IMR-90 (cell line): ENCODE results near the gene ANO2. TPM values are rescaled to one million over a fixed set of nuclear protein-coding genes. Genes with fewer than 3 reads are reported as not detected.

Experiments
- ATAC-seq: fragments of 200-7000 bp; cut with Tn5 transposase; 2 replicates; pipeline ENCODE4 v1.9.1; 2020; ENCODE audit warnings: low read depth, mild to moderate bottlenecking, moderate library complexity
- BruUV-seq: library from RNA; stranded (reverse); fragments of 400-500 nt; replicated peaks from 2 replicates; lab custom pipeline; 2021; lab: Mats Ljungman, UMichigan
- CTCF ChIA-PET: fragments of 300-600 bp; formaldehyde crosslinking; extraction: SDS; loops from one replicate; lab custom pipeline; 2021; ENCODE audit warnings: antibody characterized with exemption; lab: Yijun Ruan, JAX
- POLR2A ChIA-PET: fragments of 300-600 bp; sonication (Branson Sonifier 250); formaldehyde crosslinking; loops from one replicate; lab custom pipeline; 2022; ENCODE audit warnings: antibody characterized with exemption; ENCODE audit not compliant: unreplicated experiment; lab: Charles Lee
- DNase-seq: peaks from one replicate; pipeline ENCODE4 v3.0.0; 2013
- H2AFZ ChIP-seq: replicated peaks from 2 replicates; pipeline ENCODE3; 2013; ENCODE audit warnings: low read length, mild to moderate bottlenecking; ENCODE audit not compliant: poor library complexity
- H2AK5ac ChIP-seq: 2 replicates; pipeline ENCODE4 v1.6.1; 2013; ENCODE audit warnings: low read depth, low read length, inconsistent platforms
- H2AK9ac ChIP-seq: replicated peaks from 2 replicates; pipeline ENCODE3; 2013; ENCODE audit warnings: mild to moderate bottlenecking, low read depth, low read length, moderate library complexity; ENCODE audit not compliant: poor library complexity
- H2BK120ac ChIP-seq: 2 replicates; pipeline ENCODE4 v1.6.1; 2013; ENCODE audit warnings: low read depth, low read length, inconsistent platforms
- H2BK15ac ChIP-seq: 3 replicates; pipeline ENCODE4 v1.6.1; 2013; ENCODE audit warnings: low read depth, low read length, inconsistent platforms
- H2BK20ac ChIP-seq: 2 replicates; pipeline ENCODE4 v1.6.1; 2013; ENCODE audit warnings: low read depth, mild to moderate bottlenecking, inconsistent platforms, low read length, moderate library complexity
- H2BK5ac ChIP-seq: 2 replicates; pipeline ENCODE4 v1.6.1; 2013; ENCODE audit warnings: mild to moderate bottlenecking, low read depth, low read length, inconsistent platforms; ENCODE audit not compliant: poor library complexity, severe bottlenecking
- H3K14ac ChIP-seq: replicated peaks from 2 replicates; pipeline ENCODE4 v1.6.1; 2013; ENCODE audit warnings: low read depth, low read length, inconsistent platforms
- H3K18ac ChIP-seq: 2 replicates; pipeline ENCODE4 v1.6.1; 2013; ENCODE audit warnings: low read depth, low read length, control low read depth
- H3K23ac ChIP-seq: 2 replicates; pipeline ENCODE4 v1.6.1; 2013; ENCODE audit warnings: low read depth, low read length, inconsistent platforms
- H3K27ac ChIP-seq: 2 replicates; pipeline ENCODE4 v1.5.1; 2013; ENCODE audit warnings: mild to moderate bottlenecking, control low read depth, low read length; ENCODE audit not compliant: insufficient read depth
- H3K27me3 ChIP-seq: 2 replicates; pipeline ENCODE4 v1.6.1; 2013; ENCODE audit warnings: low read length; ENCODE audit not compliant: control insufficient read depth, insufficient read depth
- H3K36me3 ChIP-seq: 2 replicates; pipeline ENCODE4 v1.6.1; 2013; ENCODE audit warnings: low read length, mixed read lengths; ENCODE audit not compliant: control insufficient read depth, insufficient read depth
- H3K4ac ChIP-seq: 2 replicates; pipeline ENCODE4 v1.6.1; 2013; ENCODE audit warnings: low read depth, low read length, inconsistent platforms
- H3K4me1 ChIP-seq: 2 replicates; pipeline ENCODE4 v1.6.1; 2013; ENCODE audit warnings: low read length, mixed read lengths; ENCODE audit not compliant: control insufficient read depth, insufficient read depth
- H3K4me2 ChIP-seq: 2 replicates; pipeline ENCODE4 v1.6.1; 2013; ENCODE audit warnings: low read depth, mild to moderate bottlenecking, control low read depth, low read length, moderate library complexity
- H3K4me3 ChIP-seq: 2 replicates; pipeline ENCODE4 v1.5.1; 2013; ENCODE audit warnings: low read depth, mild to moderate bottlenecking, control low read depth, low read length, moderate library complexity; ENCODE audit not compliant: insufficient read depth
- H3K56ac ChIP-seq: 2 replicates; pipeline ENCODE4 v1.6.1; 2013; ENCODE audit warnings: low read length, inconsistent platforms; ENCODE audit not compliant: insufficient read depth; ENCODE audit errors: extremely low read depth
- H3K79me1 ChIP-seq, 2 experiments: 2 replicates each; pipeline ENCODE4 v1.6.1; 2013; ENCODE audit warnings: low read length in 2 of 2, inconsistent platforms in 1 of 2, low read depth in 1 of 2
- H3K9ac ChIP-seq: 2 replicates; pipeline ENCODE4 v1.6.1; 2013; ENCODE audit warnings: low read depth, low read length, control low read depth
- H3K9me1 ChIP-seq: 2 replicates; pipeline ENCODE4 v1.6.1; 2013; ENCODE audit warnings: low read length, inconsistent platforms; ENCODE audit not compliant: insufficient read depth
- H3K9me3 ChIP-seq: 2 replicates; pipeline ENCODE4 v1.6.1; 2013; ENCODE audit warnings: low read length; ENCODE audit not compliant: control insufficient read depth, insufficient read depth
- H4K20me1 ChIP-seq: 2 replicates; pipeline ENCODE4 v1.6.1; 2013; ENCODE audit warnings: low read length, inconsistent platforms; ENCODE audit not compliant: insufficient read depth
- H4K5ac ChIP-seq: 2 replicates; pipeline ENCODE4 v1.6.1; 2013; ENCODE audit warnings: mild to moderate bottlenecking, low read depth, low read length, control low read depth
- H4K8ac ChIP-seq, 2 experiments: 2 replicates each; pipeline ENCODE4 v1.6.1; 2013; ENCODE audit warnings: low read depth in 2 of 2, low read length in 2 of 2, control low read depth in 1 of 2, inconsistent platforms in 1 of 2
- H4K91ac ChIP-seq: 2 replicates; pipeline ENCODE4 v1.6.1; 2013; ENCODE audit warnings: low read depth, low read length, inconsistent platforms; ENCODE audit not compliant: insufficient read depth
- BHLHE40 ChIP-seq: fragments of 150-350 bp; IDR thresholded peaks from 2 replicates; pipeline ENCODE4 v1.6.1; 2016; ENCODE audit warnings: mild to moderate bottlenecking, low read depth, low read length
- CEBPB ChIP-seq: IDR thresholded peaks from 2 replicates; pipeline ENCODE4 v1.6.1; 2012; ENCODE audit warnings: low read depth, low read length, improper control_type of control experiment
- CHD1 ChIP-seq: IDR thresholded peaks from 2 replicates; pipeline ENCODE4 v1.6.1; 2012; ENCODE audit warnings: low read depth, low read length, improper control_type of control experiment
- FOS ChIP-seq: fragments of 150-350 bp; IDR thresholded peaks from 2 replicates; pipeline ENCODE4 v1.6.1; 2016; ENCODE audit warnings: low read depth, low read length
- MAFK ChIP-seq: IDR thresholded peaks from 2 replicates; pipeline ENCODE4 v1.6.1; 2012; ENCODE audit warnings: low read depth, low read length, improper control_type of control experiment
- MAZ ChIP-seq: IDR thresholded peaks from 2 replicates; pipeline ENCODE4 v1.6.1; 2012; ENCODE audit warnings: low read depth, mild to moderate bottlenecking, low read length, improper control_type of control experiment, moderate library complexity, borderline replicate concordance
- MXI1 ChIP-seq: IDR thresholded peaks from 2 replicates; pipeline ENCODE4 v1.6.1; 2012; ENCODE audit warnings: low read depth, mild to moderate bottlenecking, low read length, moderate library complexity, borderline replicate concordance
- RAD21 ChIP-seq: IDR thresholded peaks from 2 replicates; pipeline ENCODE4 v1.6.1; 2012; ENCODE audit warnings: low read length, improper control_type of control experiment
- SMC3 ChIP-seq: fragments of 150-350 bp; IDR thresholded peaks from 2 replicates; pipeline ENCODE4 v1.6.1; 2016; ENCODE audit warnings: low read depth, mild to moderate bottlenecking, antibody characterized with exemption, low read length, moderate library complexity
- WGBS, 2 experiments: methylation state at CpG; one replicate each; pipeline versions ENCODE4 v1.1.5 to v1.1.7; 2013; ENCODE audit warnings: missing lambda C conversion rate in 2 of 2; ENCODE audit not compliant: insufficient read length in 1 of 2; ENCODE audit errors: extremely low coverage in 2 of 2; 5-methylcytosine and 5-hydroxymethylcytosine counted together
- dilution Hi-C: fragments of 300-500 bp; cut with HindIII; formaldehyde crosslinking; loops from one replicate; pipeline ENCODE4 v1.14.3; 2018; ENCODE audit warnings: low sequenced_read_pairs; ENCODE audit not compliant: unreplicated experiment
- in situ Hi-C: fragments of 300-500 bp; cut with MboI; formaldehyde crosslinking; loops from 3 replicates; pipeline ENCODE4 v1.14.3; 2019; ENCODE audit warnings: low sequenced_read_pairs, inconsistent platforms, mixed read lengths
- intact Hi-C: fragments of 100-400 bp; cut with micrococcal nuclease; formaldehyde crosslinking; loops from 2 replicates; pipeline ENCODE4 v1.10.0; 2022
- polyA plus RNA-seq, 3 experiments: library from polyadenylated mRNA; depleted of rRNA; stranded (reverse); fragments of >200 nt; gene quantifications; 2 replicates each; pipeline ENCODE4 v1.2.3, GENCODE V29; 2012; ENCODE audit warnings: low replicate concordance in 1 of 3
- total RNA-seq: library from RNA; depleted of rRNA; stranded (reverse); fragments of >200 nt; gene quantifications from 2 replicates; pipeline ENCODE4 v1.2.3, GENCODE V29; 2012
- TF ChIP-seq, protein P1 (sequence below): fragments of 150-350 bp; IDR thresholded peaks from 2 replicates; pipeline ENCODE4 v1.6.1; 2017; ENCODE audit warnings: mild to moderate bottlenecking, antibody characterized with exemption, low read length, low read depth
- TF ChIP-seq, protein P2 (sequence below): fragments of 150-350 bp; IDR thresholded peaks from 2 replicates; pipeline ENCODE4 v1.6.1; 2016; ENCODE audit warnings: low read depth, mild to moderate bottlenecking, low read length, moderate library complexity, borderline replicate concordance

ANO2 gene
- total and polyA plus RNA-seq, 2 of the 4 experiments (the other 2 are of a cell fraction): 0.22 TPM; not detected in 1

DNA sequence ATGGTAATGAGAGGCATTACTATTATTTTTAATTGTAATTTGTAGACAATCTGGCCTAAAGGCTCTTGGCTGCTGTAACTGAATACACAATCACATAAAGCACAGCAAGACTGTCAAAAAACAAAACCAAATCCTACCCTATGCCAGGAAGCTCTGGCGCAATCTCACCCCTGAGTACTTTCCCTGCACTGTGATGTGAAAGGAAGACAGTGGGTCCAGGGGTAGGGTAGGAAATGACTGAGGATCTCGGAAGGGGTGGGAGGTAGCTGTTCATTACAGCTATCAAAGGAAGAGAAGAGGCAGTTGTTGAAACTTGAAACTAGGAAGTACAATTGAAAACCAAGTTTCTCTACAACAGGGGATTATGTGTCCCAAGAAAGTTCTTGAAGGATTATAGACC is 202.8 kb downstream of the ANO2 start:
- Histone ChIP-seq H3K56ac (no peak overlapping the region), H3K9me3 (no peaks in the 10 kb centered on the region), H4K20me1 (no peaks in the 10 kb centered on the region), H3K14ac (no peak overlapping the region), H3K9ac (no peak overlapping the region), H4K5ac (no peak overlapping the region), H3K27ac (no peak overlapping the region), H3K79me1 (no peaks in the 10 kb centered on the region), H3K36me3 (no peaks in the 10 kb centered on the region), H2AK9ac (no peak overlapping the region), H2AFZ (no peak overlapping the region), H4K8ac (no peak overlapping the region), H3K9me1 (no peaks in the 10 kb centered on the region), H3K4me2 (no peak overlapping the region), H3K18ac (no peak overlapping the region), H2BK5ac (no peak overlapping the region), H3K27me3 (peaks cover 27% of the 10 kb centered on the region), H2BK15ac (no peak overlapping the region), H3K4ac (no peak overlapping the region), H2BK120ac (no peak overlapping the region), H4K91ac (no peak overlapping the region), H2AK5ac (no peak overlapping the region), H2BK20ac (no peak overlapping the region), H3K23ac (no peak overlapping the region), H3K4me1 (no peaks in the 10 kb centered on the region), H3K4me3 (no peak overlapping the region)
- intact Hi-C loops: no loop called here
- TF ChIP-seq BHLHE40 (no peak), FOS (no peak), SMC3 (no peak), MAFK (no peak), CHD1 (no peak), MAZ (no peak), MXI1 (no peak), CEBPB (no peak), RAD21 (no peak)
- TF ChIP-seq, protein P1, sequence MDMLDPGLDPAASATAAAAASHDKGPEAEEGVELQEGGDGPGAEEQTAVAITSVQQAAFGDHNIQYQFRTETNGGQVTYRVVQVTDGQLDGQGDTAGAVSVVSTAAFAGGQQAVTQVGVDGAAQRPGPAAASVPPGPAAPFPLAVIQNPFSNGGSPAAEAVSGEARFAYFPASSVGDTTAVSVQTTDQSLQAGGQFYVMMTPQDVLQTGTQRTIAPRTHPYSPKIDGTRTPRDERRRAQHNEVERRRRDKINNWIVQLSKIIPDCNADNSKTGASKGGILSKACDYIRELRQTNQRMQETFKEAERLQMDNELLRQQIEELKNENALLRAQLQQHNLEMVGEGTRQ: no peak
- TF ChIP-seq, protein P2, sequence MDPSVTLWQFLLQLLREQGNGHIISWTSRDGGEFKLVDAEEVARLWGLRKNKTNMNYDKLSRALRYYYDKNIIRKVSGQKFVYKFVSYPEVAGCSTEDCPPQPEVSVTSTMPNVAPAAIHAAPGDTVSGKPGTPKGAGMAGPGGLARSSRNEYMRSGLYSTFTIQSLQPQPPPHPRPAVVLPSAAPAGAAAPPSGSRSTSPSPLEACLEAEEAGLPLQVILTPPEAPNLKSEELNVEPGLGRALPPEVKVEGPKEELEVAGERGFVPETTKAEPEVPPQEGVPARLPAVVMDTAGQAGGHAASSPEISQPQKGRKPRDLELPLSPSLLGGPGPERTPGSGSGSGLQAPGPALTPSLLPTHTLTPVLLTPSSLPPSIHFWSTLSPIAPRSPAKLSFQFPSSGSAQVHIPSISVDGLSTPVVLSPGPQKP: no peak
- BruUV-seq: no TSS peak
- dilution Hi-C loops: no loop called here
- ATAC-seq (no peak), DNase-seq (no peak)
- CTCF ChIA-PET: no interaction called here
- in situ Hi-C loops: no loop called here
- WGBS, 2 experiments: no CpG with 5 or more reads among the region's 2 CpGs
- POLR2A ChIA-PET: no interaction called here
